GM21423 (cell line): ENCODE measurements around the gene JAKMIP1.

ENCODE experiments used
- ATAC-seq: cut with Tn5 transposase; IDR thresholded peaks from one replicate; pipeline ENCODE4 v1.9.1; 2021; ENCODE audit warnings: mild to moderate bottlenecking, moderate library complexity; ENCODE audit not compliant: unreplicated experiment

The JAKMIP1 gene

DNA sequence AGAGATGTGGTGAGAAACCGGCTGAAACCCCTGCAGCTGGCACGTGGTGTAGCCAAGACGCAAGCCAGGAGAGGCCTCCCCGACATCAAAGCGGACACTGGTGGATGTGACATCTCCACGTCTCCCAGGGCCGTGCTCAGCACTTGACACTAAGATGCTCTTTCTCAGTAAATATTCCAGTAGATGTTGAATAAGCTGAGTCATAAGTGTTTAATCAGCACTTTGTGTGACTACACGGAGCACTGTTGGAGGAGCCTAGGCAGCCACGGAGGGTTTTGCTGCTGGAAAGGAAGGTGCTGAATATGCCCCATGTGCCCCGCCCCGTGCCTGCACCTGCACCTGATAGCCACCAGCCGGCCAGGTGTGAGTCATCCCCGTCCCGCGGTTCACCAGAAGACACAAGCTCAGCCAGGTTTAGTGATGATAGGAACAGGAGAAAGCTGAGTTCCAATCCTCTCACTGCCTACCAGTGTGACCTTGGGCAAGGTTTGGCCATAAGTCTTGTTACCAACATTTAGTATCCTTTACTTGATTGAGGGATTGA is 153.1 kb downstream of the JAKMIP1 start:
- no peak for ATAC-seq

GRCh38 chr4:6046526-6047129 is 153.7 kb downstream of the JAKMIP1 start:
- ATAC-seq: no peak

GRCh38 chr4:6044805-6045204 is 155.5 kb downstream of the JAKMIP1 start:
- ATAC-seq: no peak

DNA sequence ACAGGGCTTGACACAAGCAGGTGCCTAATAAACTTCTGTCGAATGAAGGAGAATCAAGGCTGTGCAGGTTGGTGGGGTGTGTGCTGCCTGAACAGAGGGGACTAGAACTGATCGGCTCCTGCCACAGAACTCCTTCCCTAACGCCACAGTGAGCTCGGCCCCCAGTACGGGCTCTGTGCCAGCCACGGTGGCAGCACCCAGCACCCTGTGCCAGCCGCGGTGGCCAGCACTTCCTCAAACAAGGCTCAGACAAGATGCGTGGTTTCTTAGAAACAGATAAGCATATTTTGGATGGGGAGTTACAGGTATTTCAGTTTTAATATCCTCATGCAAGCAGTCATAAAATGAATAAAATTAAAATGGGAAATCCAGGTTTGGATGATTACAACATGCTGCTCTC is 156.1 kb downstream of the JAKMIP1 start:
- ATAC-seq: no peak

DNA sequence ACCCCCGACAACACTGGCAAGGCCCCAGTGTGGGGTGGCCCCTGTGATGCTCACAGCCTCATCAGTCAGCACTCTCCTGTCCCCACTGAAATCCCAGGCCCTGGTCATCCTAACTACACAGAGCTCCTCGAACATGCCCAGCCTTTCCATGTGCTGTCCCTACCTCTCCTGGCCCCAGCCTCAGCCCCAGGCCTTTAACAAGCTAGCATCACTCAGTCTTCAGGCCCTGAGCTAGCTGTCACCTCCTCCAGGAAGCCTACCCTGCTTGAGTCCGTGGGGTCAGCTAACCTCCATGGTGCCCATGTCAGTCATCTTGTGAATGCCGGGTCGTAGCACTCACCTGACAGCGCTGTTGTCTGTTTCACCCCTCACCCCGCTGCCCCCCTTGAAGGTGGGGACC is 156.5 kb downstream of the JAKMIP1 start:
- ATAC-seq: no peak

DNA sequence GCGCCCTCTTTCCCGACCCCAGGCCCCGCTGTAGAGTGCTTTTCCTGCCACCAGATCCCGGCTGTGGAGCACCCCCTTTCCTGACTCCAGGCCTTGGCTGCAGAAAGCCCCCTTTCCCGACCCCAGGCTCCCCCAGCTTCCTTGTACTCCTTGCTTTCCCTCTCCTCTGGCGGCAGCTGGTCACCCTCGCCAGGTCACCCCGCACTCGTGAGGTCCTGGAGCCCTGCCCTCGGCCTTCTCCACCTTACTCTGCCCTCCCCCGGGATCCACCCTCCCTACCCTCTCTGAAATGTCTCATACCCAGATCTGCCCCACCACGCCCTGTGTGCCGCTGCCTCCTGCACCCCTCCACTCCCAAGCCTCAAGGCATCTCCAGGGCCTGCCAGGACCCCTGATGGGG is 157.2 kb downstream of the JAKMIP1 start:
- ATAC-seq: no peak

- ATAC-seq: no peak
Observed at GRCh38 chr4:6042293-6043063, 157.9 kb downstream of the JAKMIP1 start.

DNA sequence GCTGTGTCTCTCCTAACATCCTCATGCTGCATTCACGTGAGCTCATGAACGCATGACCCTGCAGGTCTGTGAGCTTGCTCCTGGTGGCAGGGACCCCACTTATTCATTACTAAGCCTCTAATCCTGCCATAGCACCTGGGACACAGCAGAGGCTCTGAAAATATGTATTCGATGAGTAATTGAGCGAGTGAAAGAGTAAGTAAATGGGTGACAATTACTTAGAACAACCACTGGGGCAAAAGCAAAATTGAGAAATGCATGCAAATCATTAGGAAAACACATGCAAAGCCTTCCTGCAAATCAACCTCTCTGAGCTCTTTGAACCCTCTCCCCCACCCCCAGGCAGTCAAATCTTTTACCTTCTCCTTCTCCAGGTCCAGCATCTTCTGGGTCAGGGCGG is 158.5 kb downstream of the JAKMIP1 start:
- ATAC-seq: no peak

DNA sequence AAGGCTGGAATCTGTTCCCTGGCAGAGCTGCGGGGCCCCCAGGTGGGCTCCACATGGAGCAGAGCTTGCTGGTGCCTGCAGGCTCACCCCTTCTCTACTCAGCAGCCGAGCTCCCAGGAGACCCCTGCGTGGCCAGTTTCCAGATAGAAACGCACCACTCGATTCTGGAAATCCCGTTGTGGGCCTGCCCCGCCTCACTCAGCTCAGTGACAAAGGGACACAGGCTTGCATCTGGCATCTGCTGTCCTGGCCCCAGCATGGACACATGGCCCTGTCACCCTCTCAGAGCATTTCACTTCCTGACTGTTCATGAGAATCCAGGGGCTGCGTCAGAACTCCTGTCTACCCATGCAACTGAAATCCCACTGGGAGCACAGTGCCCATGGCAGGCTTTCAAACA is 161.6 kb downstream of the JAKMIP1 start:
- ATAC-seq: no peak

DNA sequence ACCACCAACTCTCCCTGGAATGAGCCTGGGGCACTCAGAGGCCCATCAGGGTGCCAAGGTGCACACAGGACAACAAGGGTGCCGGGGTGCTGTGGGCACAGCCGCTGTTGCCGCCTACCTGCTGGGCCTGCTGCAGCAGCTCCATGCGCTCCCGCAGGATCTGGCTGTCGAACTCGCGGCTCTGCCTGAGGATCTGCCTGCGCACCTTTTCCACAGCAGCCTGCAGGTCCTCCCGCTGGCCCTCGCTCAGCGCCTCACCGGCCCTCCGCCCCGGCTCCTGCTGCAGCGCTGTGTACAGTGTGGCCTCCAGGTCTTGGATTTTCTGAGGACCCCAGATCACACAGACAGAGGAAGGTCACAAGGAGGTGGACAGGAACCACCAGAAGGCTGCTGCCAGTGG is 164.6 kb downstream of the JAKMIP1 start:
- no peak for ATAC-seq

DNA sequence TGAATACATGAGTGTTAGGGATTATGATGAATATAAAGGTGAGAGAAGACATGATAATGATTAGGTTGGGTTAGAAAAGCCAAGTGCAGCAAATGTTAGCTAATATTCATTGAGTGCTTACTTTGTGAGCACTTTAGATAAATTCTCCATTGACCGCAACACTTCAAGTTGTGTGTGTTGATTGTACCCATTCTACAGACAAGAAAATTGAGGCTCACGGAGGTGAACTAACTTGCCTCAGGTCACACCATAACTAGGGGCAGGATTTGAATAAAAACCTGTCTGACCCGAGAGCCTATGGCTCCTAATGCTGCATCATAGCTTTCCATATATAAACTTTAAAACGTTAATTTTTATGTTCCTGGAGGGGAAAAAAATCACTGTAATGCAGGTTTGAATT is 167.0 kb downstream of the JAKMIP1 start:
- no peak for ATAC-seq

DNA sequence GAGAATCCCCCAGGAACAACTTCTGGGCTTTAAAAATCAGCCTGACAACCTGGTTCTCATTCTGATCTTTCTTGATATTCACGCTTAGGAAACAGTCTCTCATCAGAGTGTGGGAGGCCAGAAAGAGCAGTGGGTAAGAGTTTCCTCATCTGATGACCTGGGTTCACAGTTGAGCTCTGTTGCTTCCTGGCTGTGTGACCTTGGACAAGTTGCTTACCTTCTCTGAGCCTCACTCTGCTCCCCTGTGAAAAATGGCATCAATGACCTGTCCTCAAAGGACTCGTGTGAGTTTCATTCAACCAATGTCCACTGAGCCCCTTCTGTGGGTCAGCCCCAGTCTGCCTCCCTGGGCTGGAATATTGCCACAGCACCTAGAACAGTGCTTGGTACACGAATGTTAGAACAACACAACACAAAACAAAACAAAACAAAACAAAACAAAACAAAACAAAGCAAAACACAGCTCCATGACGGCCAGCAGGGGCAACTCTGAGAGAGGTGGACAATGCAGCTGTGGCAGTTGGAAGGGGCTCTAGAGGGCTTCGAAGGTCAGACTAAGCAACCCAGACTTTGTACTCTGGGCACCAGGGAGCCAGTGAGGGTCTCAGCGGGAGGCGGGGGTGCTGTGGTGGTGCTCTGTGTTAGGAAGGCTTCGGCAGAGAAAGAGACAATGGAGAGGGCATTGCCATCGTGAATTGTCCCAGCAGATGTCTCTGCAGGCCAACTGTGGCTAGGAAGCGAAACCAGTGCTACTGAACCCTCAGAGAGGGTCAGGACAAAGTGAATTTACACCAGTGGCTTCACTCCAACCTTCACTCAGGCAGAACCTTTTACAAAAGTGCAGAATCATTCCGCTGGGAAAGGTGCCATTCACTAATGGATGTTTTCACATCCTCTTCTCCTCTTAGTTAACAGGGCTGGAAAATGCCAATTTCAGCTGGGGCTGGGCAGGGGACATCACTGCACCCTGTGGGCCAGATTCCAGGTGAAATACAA is 167.8 kb downstream of the JAKMIP1 start:
- ATAC-seq: no peak

GRCh38 chr4:6031846-6032245 is 168.5 kb downstream of the JAKMIP1 start:
- ATAC-seq: no peak

GRCh38 chr4:6030679-6031078 is 169.7 kb downstream of the JAKMIP1 start:
- ATAC-seq: no peak

DNA sequence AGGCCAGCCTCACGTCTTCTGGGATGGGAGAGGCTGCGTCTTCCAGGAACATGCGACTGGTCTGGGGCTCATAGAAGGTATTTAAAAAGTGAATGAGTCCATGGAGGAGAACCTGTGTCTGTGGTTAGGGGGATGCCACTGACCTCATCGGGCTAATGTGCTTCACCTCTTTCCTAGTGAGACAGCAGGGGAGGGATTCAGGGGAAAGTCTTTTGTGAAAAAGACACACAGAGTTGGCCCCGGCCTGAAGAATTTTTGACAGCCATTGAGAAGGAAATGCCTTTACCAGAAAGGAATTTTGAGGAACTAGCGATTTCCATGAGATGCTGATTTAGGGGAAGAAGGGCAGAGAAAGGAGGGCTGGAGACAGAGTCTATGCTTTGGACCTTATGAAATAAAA is 171.1 kb downstream of the JAKMIP1 start:
- ATAC-seq: no peak

- no peak for ATAC-seq
Observed at GRCh38 chr4:6028168-6028567, 172.2 kb downstream of the JAKMIP1 start.

DNA sequence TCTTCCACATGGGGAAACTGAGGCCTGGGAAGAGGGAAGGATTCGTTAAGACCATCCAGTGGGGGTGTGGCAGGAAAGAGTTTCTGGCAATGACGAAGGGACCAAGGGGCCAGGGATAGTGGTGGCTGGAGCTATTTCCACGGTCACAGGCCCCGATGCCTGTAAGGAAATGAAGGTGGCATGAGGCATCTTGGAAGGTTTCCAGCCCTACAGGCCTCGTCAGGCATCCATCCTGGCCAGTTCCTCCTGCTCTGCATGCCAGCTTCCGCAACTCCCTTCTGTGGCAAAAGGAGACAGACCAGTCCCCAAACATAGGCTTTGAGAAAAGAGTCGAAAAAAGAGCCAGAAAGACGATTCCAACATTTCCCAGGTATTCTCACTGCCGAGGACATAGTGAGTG is 173.0 kb downstream of the JAKMIP1 start:
- no peak for ATAC-seq

- no peak for ATAC-seq
Observed at GRCh38 chr4:6024313-6024960, 175.9 kb downstream of the JAKMIP1 start.

GRCh38 chr4:6023731-6024130 is 176.6 kb downstream of the JAKMIP1 start:
- no peak for ATAC-seq

DNA sequence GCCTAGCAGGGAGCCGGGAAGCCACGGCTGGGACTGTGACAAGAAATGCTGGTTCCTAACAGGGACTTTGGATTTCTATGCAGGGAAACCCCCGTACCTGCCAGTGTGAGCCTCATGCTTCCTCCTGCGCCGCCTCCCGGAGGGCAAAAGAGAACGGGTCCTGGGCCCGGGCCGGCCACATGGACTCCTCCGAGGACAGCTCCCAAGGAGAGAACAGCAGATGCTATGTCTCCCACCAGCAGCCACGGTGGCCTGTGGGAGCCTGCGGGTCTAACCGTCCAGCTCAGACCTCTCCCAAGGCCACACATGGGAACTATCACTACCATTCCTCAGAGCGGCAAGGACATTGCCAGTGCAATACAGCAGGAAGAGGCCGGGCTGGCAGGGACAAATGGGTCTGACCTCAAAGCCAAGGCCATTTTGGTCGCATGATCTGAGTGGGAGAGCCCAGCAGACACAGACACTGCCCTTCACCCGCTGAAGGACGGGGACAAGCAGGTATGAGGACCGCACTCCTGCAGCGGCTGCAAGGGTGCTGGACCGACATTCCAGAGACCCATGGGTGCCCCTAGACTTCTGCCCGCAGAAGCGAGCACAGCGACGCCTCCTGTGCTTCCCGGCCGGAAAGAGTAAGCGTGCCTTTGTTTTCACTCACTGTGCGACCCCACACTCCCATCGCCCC is 177.6 kb downstream of the JAKMIP1 start:
- no peak for ATAC-seq
